Measurements from ENCODE around the gene ENDOV.

GRCh38 chr17:80402959-80403358, 12.0 kb upstream of the ENDOV start:
- TF ChIP-seq EZH2phosphoT487 (IDR thresholded peaks at IDR 0.05; ENCODE audit: borderline replicate concordance) (no peak), CTCF (conservative IDR thresholded peaks at IDR 0.05; ENCODE audit: low read length) (no peak)

Measured in Loucy (cell line).